ENCODE data around the gene ZNF362. TPM values are rescaled to one million over a fixed set of nuclear protein-coding genes. Genes with fewer than 3 reads are reported as not detected.

Gene ZNF362
- total RNA-seq, 2 donors from 2014 or later: 45.0 to 52.0 TPM

DNA sequence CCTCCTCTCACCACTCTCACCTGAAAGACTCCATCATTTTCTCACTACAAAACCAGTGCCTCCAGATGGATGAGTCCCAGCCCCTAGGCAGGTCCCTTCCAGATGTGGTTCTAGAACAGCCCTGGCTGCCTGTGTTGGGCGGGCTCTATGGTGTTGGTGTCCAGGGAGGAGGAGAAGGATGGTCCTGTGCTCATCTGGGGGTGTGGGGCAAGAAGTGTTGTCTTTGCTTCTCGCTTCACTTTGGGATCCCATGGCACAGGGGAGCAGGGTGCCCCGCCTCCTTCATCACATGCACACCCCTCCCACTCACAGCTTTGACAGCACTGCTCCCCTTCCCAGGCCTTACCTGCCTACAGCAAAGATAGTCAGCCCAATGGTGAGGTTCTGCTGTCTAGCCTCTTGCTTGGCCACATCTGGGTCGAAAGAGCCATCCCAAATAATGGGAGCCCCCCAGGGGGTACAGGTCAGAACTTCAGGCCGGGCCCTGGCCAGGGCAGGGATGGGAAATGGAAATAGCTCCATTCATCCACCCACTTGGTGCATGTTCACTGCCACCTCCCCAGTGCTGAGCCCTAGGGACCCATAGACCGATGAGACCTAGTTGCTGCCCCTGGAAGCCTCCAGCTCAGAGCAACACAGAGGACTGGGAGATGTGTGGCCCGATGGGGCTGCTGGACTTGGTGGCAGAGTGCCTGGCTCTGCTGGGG is 55.6 kb downstream of the ZNF362 start:
- Histone ChIP-seq H3K9me3 (no peaks in the 10 kb centered on the region), H3K27ac (no peak overlapping the region), H3K27me3 (replicated peaks; ENCODE audit: insufficient read depth) (no peaks in the 10 kb centered on the region), H3K4me3 (no peak overlapping the region), H3K36me3 (no peaks in the 10 kb centered on the region), H3K4me1 (replicated peaks) (peaks cover 4% of the 10 kb centered on the region)
- DNase-seq (ENCODE audit: low spot score): no peak
- intact Hi-C loops (cut with DNase I): no loop called here
- 90% methylated on average over 7 of the region's 7 CpGs for WGBS
- TF ChIP-seq POLR2AphosphoS5 (IDR thresholded peaks at IDR 0.05): no peak
- TF ChIP-seq, protein P1, sequence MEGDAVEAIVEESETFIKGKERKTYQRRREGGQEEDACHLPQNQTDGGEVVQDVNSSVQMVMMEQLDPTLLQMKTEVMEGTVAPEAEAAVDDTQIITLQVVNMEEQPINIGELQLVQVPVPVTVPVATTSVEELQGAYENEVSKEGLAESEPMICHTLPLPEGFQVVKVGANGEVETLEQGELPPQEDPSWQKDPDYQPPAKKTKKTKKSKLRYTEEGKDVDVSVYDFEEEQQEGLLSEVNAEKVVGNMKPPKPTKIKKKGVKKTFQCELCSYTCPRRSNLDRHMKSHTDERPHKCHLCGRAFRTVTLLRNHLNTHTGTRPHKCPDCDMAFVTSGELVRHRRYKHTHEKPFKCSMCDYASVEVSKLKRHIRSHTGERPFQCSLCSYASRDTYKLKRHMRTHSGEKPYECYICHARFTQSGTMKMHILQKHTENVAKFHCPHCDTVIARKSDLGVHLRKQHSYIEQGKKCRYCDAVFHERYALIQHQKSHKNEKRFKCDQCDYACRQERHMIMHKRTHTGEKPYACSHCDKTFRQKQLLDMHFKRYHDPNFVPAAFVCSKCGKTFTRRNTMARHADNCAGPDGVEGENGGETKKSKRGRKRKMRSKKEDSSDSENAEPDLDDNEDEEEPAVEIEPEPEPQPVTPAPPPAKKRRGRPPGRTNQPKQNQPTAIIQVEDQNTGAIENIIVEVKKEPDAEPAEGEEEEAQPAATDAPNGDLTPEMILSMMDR (IDR thresholded peaks at IDR 0.05): no peak
- TF ChIP-seq POLR2A (IDR thresholded peaks at IDR 0.05): no peak

DNA sequence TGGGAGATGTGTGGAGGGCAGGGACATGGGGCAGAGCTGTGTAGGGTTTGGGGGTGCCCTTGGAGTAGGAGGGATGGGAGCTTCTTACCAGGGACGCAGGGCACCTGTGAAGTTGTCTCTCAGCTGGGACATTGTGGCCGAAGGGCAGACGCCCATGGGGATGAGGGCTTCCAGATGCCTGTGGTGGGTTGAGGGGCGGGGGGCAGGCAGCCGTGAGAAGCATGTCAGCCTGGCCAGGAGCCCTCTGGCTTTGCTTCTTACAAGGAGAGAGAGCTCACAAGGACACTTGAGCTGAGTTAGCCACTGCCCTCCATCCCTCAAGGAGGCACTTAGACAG is 56.1 kb downstream of the ZNF362 start:
- Histone ChIP-seq H3K4me3 (no peak overlapping the region), H3K9me3 (no peaks in the 10 kb centered on the region), H3K4me1 (replicated peaks) (no peaks in the 10 kb centered on the region), H3K27me3 (replicated peaks; ENCODE audit: insufficient read depth) (no peaks in the 10 kb centered on the region), H3K27ac (no peak overlapping the region), H3K36me3 (no peaks in the 10 kb centered on the region)
- WGBS: 71% methylated on average over 5 of the region's 5 CpGs
- TF ChIP-seq, protein P1 (IDR thresholded peaks at IDR 0.05): no peak
- TF ChIP-seq POLR2A (IDR thresholded peaks at IDR 0.05) (no peak), POLR2AphosphoS5 (IDR thresholded peaks at IDR 0.05) (no peak)
- intact Hi-C loops (cut with DNase I): no loop called here
- no peak for DNase-seq (ENCODE audit: low spot score)

DNA sequence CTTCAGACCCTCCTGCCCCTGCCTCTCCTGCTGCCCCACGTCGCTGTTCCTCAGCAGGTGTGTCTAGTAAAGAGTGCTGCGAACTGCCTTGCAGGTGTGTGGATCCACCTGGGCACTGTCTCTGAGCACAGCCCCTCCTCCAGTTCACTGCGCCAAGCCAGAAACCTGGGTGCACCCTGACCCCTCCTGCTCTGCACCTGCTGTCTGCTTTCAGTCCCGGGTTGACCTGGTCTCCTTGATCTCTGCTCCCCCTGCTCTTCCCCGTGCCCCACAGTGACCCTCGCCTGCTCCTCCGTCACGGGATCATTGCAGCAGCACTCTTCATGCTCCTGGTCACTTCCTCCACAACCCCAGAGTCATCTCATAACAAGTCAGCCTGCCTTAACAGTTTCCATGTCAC is 58.1 kb downstream of the ZNF362 start:
- no peak overlapping the region for H3K27ac ChIP-seq
- no peaks in the 10 kb centered on the region for H3K36me3 ChIP-seq
- no peak overlapping the region for H3K4me3 ChIP-seq
- TF ChIP-seq POLR2A (IDR thresholded peaks at IDR 0.05) (no peak), POLR2AphosphoS5 (IDR thresholded peaks at IDR 0.05) (no peak)
- TF ChIP-seq, protein P1 (IDR thresholded peaks at IDR 0.05): no peak
- H3K4me1 ChIP-seq (replicated peaks): no peaks in the 10 kb centered on the region
- no peaks in the 10 kb centered on the region for H3K27me3 ChIP-seq (replicated peaks; ENCODE audit: insufficient read depth)
- DNase-seq (ENCODE audit: low spot score): no peak
- 84% methylated on average over 9 of the region's 9 CpGs for WGBS
- H3K9me3 ChIP-seq: no peaks in the 10 kb centered on the region
- intact Hi-C loops (cut with DNase I): no loop called here

DNA sequence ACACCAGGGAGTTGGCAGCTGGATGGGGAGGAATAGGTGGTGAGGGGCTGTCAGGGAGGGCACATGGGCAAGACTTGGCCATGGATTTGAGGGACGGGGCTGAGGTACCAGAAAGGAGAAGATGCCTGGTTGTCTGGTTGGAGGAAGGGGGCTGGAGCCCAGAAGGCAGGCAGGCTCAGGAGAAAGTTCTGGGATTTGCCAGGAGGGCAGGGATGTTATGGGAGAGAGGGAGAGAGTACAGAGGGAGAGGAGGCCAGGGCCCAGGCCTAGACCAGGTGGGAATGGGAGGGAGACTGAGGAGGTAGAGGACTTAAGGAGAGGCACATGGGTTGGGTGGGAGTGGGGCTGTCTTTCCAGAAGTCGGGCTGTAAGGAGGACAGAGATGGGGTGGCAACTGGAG is 60.3 kb downstream of the ZNF362 start:
- WGBS: 65% methylated on average over 2 of the region's 2 CpGs

More for the DNA sequence above, 60.3 kb downstream of the ZNF362 start:
- Histone ChIP-seq H3K4me3 (no peak overlapping the region), H3K4me1 (replicated peaks) (no peaks in the 10 kb centered on the region), H3K36me3 (no peaks in the 10 kb centered on the region), H3K27ac (no peak overlapping the region), H3K9me3 (no peaks in the 10 kb centered on the region), H3K27me3 (replicated peaks; ENCODE audit: insufficient read depth) (no peaks in the 10 kb centered on the region)
- intact Hi-C loops (cut with DNase I): no loop called here
- DNase-seq (ENCODE audit: low spot score): no peak
- no peak for TF ChIP-seq POLR2AphosphoS5 (IDR thresholded peaks at IDR 0.05)
- TF ChIP-seq, protein P1 (IDR thresholded peaks at IDR 0.05): no peak
- TF ChIP-seq POLR2A (IDR thresholded peaks at IDR 0.05): no peak
